HG03520 (cell line): ENCODE measurements around the gene PADI1.
"Not testable (repeated sequence)": the region's sequence is repeated elsewhere in the genome, so short reads cannot be mapped to it uniquely, and the experiment has no call there.

ENCODE experiments used
- ATAC-seq: cut with Tn5 transposase; IDR thresholded peaks from one replicate; pipeline ENCODE4 v1.9.1; 2021; ENCODE audit warnings: mild to moderate bottlenecking, moderate library complexity; ENCODE audit not compliant: unreplicated experiment

The PADI1 gene

GRCh38 chr1:17239420-17239819, 34.5 kb downstream of the PADI1 start:
- no peak for ATAC-seq

GRCh38 chr1:17241011-17241779, 36.3 kb downstream of the PADI1 start:
- ATAC-seq, result not testable (repeated sequence)

GRCh38 chr1:17241780-17242074, 36.8 kb downstream of the PADI1 start:
- not testable (repeated sequence) for ATAC-seq

- no peak for ATAC-seq
Measured at GRCh38 chr1:17243274-17243673, 38.3 kb downstream of the PADI1 start.

- ATAC-seq, result no peak
Measured at GRCh38 chr1:17244821-17245740, 40.2 kb downstream of the PADI1 start.

- ATAC-seq, result no peak
Measured at GRCh38 chr1:17245816-17246325, 40.9 kb downstream of the PADI1 start.

- ATAC-seq, result no peak
Measured at GRCh38 chr1:17246971-17247370, 42.0 kb downstream of the PADI1 start.

GRCh38 chr1:17248781-17249180, 43.9 kb downstream of the PADI1 start, which contains the start of gene PADI3:
Gene PADI3 (plus strand): TSS chr1:17249098. CDS start chr1:17249138, 40 bp downstream.
- no peak for ATAC-seq

GRCh38 chr1:17250601-17251000, 45.7 kb downstream of the PADI1 start:
- ATAC-seq, result no peak

GRCh38 chr1:17251246-17251645, 46.3 kb downstream of the PADI1 start:
- no peak for ATAC-seq

GRCh38 chr1:17251701-17252376, 46.9 kb downstream of the PADI1 start:
- no peak for ATAC-seq

- no peak for ATAC-seq
Measured at GRCh38 chr1:17255336-17255735, 50.4 kb downstream of the PADI1 start.

- no peak for ATAC-seq
Measured at GRCh38 chr1:17258116-17258757, 53.3 kb downstream of the PADI1 start.

GRCh38 chr1:17258758-17259130, 53.8 kb downstream of the PADI1 start:
- ATAC-seq, result no peak

GRCh38 chr1:17259233-17259873, 54.4 kb downstream of the PADI1 start:
- no peak for ATAC-seq

- no peak for ATAC-seq
Measured at GRCh38 chr1:17260264-17260663, 55.3 kb downstream of the PADI1 start.

- no peak for ATAC-seq
Measured at GRCh38 chr1:17260738-17261137, 55.8 kb downstream of the PADI1 start.

GRCh38 chr1:17263936-17264335, 59.0 kb downstream of the PADI1 start:
- ATAC-seq, result no peak

GRCh38 chr1:17264470-17264869, 59.5 kb downstream of the PADI1 start:
- no peak for ATAC-seq

GRCh38 chr1:17265162-17265561, 60.2 kb downstream of the PADI1 start:
- no peak for ATAC-seq
